ENCODE measurements around the gene PIK3CB. TPM values are rescaled to one million over a fixed set of nuclear protein-coding genes. Genes with fewer than 3 reads are reported as not detected.
"Not testable (repeated sequence)": the region's sequence is repeated elsewhere in the genome, so short reads cannot be mapped to it uniquely, and the experiment has no call there.

The PIK3CB gene
- total RNA-seq, 1 donor from 2014 or later = 28.9 TPM

DNA sequence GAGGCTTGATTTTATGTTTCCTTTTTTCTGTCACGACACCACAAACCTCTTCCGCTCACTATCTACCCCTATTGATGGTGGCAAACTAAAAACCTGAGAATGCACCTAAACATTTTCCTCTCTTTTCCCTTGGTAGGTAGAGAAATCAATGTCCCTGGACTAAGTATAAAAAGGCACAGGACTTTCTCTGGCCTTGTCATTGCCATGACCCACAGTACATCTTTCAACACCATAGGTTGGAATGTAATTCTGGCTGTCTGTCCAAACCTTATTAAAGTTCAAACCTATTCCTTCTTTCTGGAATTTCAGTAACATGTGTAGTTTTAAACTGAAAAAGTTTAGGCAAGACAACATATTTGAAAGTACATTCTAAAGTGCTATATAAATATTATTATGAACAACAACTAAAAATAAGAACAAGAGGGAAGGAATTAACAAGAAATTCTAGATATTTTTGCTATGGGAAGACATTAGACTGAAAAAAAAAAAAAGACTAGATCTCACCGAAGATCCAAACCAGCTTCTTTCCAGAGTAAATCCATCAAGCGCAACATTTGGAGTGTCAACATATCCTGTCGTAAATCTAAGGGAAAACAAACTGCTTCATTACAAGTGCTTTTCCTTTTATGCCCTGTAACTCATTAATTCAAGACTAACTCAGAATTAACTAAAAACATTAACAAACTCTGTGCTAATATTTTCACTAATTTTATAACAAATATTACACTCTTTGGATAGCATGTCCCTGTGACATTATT is 153.1 kb downstream of the PIK3CB start:
- no peak for DNase-seq (ENCODE audit: low spot score)

DNA sequence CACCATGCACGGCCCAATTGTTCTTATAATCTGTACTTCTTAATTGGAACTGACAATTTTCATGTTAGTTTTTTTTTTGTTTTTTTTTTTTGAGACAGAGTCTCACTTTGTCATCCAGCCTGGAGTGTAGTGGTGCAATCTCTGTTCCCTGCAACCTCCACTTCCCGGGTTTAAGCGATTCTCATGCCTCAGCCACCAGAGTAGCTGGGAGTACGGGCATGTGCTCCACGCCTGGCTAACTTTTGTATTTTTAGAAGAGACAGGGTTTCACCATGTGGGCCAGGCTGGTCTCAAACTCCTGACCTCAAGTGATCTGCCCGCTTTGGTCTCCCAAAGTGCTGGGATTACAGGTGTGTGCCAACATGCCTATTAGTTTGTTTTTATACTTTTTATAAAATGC is 153.8 kb downstream of the PIK3CB start:
- DNase-seq (ENCODE audit: low spot score) = not testable (repeated sequence)

DNA sequence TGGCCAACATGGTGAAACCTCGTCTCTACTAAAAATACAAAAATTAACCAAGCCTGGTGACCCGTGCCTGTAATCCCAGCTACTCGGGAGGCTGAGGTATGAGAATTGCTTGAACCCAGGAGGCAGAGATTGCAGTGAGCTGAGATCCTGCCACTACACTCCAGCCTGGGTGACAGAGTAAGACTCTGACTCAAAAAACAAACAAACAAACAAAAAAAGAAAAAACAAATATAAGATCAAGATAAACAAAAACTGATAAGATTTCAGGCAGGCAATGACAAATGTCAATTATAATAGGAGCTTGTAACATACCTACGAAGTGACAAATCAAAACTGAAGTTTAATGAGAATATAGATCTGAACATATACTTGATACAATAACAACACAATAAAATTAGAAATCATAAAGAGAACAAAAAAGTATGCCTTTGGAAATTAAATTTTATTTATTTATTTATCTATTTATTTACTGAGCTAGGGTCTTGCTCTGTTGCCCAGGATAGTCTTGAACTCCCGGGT is 155.8 kb downstream of the PIK3CB start:
- no peak for DNase-seq (ENCODE audit: low spot score)

DNA sequence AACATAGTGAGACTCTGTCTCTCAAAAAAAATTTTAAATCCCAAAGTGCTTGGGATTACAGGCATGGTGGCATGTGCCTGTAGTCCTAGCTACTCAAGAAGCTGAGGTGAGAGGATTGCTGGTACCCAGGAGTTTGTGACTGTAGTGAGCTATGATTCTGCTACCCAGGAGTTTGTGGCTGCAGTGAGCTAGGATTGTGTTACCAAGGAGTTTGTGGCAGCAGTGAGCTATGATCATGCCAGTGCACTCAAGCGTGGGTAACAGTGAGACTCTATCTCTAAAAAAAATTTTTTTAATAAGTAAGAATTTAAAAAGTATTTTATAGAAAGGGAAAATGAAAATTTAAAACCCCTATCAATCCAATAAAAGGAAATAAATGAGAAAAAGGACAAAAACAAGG is 156.6 kb downstream of the PIK3CB start:
- no peak for DNase-seq (ENCODE audit: low spot score)

DNA sequence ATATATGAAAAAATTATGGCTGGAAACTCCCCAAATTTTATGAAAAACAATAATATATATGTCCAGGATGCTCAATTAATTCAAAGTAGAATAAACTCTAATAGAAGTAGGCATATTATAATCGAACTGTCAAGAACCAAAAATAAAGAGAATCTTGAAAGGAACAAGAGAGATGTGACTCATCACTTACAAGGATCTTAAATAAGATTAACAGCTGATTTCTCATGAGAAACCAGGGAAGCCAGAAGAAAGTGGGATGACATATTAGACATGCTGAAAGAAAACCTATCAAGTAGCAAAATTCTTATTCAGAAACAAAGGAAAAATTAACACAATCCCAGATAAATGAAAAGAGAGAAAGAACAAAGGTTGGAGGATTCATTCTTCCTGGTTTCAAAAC is 159.3 kb downstream of the PIK3CB start:
- no peak for DNase-seq (ENCODE audit: low spot score)

DNA sequence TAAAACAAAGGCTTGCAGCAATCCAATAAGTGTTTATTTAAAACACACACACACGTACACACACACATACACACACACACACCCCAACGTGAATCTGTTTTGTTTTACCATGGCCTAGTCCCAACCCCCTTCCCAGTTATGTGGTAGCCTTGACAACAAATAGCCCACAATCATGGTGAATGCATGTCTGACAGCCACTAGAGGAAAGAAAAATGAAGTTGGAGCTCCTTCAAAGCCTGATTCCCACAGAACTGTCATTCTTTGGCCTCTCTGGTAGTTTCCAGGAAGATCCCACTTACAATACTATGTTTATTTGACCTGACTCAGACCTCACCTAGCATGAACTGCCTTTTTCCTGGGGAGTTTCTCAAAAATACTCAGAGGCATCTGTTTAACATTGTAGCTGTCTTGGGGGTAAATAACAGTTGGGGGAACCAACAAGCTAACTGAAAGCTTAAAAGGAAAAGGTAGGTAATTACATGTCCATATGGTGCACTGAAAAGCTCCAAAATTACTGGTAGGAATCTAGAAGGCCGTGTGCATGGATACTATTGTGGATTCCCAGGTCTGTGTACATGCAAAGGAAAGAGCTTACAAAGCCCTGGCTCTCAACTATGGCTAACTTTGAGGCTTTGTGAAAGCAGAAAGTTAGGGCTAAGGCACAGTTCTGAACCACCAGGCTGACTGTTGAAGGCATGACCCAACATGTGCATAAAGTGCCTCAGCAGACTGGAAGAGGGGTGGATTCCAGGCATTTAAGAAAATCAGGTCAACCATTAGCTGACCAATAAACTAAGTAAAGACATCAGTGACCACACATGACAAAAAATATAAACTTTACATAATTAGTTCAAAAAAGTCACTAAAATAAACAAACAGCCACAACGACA is 160.8 kb downstream of the PIK3CB start:
- DNase-seq (ENCODE audit: low spot score) = no peak

DNA sequence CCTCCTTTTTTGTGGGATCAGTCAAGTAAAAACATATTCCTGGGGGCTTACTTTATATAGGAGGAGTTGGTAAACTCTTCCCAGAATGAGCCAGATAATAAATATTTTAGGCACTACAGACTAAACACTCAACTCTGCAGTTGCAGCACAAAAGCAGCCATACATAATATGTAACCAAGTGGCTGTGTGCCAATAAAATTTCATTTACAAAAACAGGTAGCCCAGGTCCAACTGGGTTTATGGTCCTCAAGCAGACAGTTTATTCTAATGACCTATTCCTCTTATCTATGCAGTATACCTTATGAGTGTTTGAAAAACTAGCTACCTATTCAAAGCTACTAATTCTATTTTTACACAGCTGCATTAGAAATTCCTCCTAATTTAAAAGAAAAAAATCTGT is 164.3 kb downstream of the PIK3CB start:
- no peak for DNase-seq (ENCODE audit: low spot score)

DNA sequence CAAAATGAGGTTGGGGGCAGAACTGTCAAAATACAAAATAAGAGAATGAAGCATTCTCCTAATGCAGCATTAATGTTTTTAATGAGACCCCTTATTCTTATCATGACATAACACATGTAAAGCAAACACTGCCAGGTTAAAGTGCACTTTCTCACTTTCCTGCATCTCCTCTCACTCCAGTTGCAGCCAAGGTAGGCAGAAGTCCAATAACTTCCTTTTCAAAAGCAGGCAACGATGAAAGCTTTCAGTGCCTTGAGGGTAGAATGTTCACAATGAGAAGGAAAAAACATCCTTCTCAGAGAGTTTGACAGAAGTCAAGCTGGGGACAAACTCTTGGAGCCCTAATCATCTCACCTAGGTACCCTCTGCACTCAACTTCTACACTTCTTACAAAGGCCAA is 166.6 kb downstream of the PIK3CB start:
- DNase-seq (ENCODE audit: low spot score) = no peak

DNA sequence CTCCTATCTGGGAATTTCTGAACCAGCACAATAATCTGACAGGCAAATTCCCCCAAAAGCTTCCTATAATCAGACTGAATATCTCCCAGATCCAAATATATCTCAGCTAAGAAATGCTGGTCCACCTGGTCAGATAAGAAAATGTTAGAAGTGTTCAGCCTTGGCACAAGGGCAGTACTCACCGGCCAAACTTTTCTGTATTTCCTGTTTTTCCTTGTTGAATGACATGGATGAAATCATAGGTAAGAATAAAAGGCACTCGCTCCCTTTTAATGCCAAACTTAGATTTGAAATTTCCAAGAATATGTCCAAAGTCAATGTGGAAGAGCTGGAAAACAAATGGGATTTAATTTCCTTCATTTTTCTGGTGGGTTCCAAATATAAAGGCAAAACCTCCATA is 177.2 kb downstream of the PIK3CB start:
- no peak for DNase-seq (ENCODE audit: low spot score)

DNA sequence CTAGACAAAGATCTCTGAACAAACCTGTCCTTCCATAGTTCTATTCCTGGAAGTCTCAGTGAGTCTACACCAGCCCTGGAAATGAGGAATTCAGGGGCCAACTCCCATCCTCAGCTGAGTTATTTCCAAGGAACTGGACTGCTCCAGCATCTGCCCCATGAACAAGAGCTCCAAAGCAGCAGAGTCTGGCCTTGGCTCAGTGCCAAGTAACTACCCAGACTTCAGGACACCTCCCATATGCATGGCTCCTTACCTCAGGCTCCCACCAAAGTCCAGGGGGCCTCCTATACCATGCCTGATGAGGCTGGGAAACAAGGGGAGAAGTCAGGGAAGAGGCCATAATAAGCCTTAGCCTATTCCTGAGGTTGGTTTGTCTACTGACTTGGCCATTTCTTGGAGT is 181.2 kb downstream of the PIK3CB start:
- no peak for DNase-seq (ENCODE audit: low spot score)

DNA sequence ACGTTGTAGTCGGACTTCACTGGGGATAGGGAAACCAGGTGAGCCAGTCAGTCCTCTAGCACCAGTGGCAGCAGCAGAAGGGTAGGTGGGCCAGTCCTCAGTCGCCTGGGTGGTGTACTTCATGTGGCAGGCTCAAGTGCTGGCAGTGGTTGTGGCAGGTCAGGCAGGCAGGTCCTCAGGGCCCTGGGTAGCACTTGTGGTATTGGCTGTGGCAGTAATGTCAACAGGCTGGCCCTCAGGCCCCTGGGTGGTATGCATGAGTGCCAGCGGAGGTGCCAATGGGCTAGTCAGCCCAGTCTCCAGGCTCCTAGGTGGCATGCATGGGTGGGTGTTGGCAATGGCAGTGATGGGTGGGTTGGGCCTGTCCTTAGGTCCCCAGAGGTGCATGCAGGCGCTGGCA is 185.6 kb downstream of the PIK3CB start:
- DNase-seq (ENCODE audit: low spot score) = no peak

DNA sequence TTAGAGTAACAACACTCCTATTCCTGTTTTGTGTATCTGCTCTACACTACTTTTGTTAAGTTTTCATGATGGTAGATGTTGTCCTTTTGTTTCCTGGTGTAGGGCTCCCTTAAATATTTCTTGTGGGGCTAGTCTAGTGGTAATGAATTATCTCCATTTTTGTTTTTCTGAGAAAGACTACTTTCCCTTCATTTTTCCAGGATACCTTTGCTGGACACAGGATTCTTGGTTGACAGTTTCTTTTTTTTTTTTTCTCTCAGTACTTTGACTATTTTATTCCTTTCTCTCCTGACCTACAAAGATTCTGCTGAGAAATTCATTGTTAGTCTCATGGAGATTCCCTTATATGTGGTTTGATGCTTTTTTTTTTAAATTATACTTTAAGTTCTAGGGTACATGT is 188.2 kb downstream of the PIK3CB start:
- DNase-seq (ENCODE audit: low spot score) = no peak

DNA sequence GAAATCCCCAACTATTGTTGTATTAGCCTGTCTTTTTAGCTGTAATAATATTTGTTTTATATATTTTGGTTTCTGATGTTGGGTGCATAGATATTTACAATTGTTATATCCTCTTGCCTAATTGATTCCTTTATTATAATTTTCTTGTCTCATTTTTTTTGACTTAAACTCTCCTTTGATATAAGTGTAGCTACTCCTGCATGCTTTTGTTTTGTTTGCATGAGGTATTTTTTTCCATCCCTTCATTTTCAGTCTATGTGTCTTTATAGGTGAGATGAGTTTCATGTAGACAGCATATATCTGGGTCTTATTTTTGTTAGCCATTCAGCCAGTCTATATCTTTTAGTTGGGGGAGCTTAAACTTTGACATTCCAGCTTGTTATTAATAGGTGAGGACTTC is 188.7 kb downstream of the PIK3CB start:
- no peak for DNase-seq (ENCODE audit: low spot score)

DNA sequence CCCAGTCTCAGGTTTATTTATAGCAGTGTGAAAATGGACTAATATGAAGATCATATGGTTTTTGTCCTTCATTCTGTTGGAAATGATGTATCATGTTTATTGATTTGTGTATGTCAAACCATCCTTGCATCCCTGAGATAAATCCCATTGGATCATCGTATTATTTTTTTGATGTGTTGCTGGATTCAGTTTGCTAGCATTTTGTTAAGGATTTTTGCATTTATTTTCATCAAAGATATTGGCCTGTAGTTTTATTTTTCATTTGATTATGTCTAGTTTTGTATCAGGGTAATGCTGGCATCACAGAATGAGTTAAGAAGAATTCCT is 191.8 kb downstream of the PIK3CB start:
- DNase-seq (ENCODE audit: low spot score) = no peak

DNA sequence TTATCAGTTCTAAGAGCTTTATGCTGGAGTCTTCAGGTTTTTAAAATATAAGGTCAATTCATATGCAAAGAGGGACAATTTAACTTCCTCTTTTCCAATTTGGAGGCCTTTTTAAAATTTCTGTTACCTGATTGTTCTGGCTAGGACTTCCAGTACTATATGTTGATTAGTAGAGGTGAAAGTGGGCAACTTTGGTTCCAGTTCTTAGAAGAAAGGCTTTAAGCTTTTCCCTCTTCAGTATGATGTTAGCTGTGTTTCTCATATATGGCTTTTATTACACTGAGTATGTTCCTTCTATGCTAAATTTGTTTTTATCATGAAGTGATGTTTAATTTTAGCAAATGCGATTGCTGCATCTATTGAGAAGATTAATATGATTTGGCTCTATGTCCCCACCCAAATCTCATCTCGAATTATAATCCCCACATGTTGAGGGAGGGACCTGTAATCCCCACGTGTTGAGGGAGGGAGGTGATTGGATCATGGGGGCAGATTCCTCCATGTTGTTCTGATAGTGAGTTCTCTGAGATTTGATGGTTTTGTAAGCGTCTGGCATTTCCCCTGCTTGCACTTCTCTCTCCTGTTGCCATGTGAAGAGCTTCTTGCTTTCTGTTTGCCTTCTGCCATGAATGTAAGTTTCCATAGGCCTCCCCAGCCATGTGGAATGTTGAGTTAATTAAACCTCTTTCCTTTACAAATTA is 192.4 kb downstream of the PIK3CB start:
- no peak for DNase-seq (ENCODE audit: low spot score)

DNA sequence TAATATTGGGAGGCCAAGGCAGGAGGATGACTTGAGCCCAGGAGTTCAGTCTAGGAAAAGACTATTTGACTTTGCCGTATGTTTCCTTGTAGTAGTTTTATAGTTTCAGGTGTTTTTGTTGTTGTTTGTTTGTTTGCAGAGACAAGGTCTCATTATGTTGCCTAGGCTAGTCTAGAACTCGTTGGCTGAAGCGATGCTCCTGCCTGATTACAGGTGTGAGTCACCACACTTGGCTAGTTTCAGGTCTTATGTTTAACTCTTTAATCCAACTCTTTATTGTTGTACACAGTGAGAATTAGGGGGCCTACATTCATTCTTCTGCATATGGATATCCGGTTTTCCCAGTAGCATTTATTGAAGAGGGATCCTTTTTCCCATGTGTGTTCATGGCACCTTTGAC is 194.2 kb downstream of the PIK3CB start:
- no peak for DNase-seq (ENCODE audit: low spot score)

DNA sequence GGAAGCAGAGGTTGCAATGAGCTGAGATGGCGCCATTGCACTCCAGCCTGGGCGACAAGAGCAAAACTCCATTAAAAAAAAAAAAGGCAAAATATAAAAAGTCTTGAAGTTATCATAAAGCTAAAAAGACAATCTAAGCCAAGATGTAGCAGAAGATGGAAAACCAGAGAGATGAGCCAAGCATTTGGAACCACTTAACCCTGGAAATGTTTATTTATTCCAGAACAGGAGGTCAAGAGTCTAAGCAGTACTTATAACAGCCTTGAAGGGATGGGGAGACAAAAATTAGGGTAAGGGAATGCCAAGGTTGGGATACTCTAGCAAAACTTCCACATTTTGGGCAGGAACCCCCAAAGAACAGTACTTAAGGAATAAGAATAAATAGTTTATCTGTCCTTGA is 196.1 kb downstream of the PIK3CB start:
- DNase-seq (ENCODE audit: low spot score) = no peak

DNA sequence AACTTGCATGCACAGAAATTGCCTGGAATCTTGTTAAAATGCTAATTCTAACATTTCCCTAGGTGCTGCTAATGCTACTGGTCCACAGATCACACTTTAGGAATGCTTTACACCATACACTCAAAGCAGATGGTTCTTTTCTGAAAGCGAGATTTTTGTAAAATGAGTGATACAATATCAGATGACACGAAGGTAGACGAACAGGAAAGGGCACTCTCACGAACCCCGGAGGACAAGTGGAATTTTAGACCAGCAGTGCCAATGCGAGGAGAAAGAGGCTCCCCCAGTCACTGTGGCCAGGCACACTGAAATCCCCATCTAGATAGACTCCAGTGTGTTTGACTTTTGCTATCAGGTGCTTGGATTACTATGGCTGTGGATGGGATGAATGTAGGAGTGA is 205.2 kb downstream of the PIK3CB start:
- no peak for DNase-seq (ENCODE audit: low spot score)

DNA sequence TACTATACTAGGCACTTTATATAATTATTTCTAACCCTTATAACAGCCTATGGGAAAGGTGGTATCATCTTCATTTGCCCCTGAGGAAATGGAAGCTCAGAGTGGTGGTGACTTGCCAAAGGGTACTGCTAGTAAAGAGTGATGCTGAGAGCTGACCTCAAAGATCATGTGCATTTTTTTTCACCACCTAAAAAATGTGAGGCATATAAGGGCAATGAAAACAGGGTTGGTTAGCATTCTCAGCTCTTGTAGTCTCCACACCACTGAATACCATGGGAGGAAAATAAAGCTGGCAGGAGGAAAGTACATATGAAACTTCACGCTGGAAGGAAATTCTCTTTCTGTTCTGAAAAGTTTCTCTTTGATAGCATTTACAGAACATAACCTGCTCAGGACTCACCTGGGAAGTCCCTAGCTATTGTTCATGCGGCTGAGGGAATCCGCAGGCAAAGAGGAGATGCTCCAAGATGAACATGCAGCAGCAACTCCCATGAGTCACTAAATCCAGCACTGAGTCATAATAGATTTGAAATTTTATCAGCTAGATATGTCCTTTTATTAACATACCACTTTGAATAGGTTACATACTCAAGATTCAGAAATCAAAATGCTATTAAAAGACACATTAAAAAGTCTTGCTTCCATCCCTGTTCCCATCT is 208.9 kb downstream of the PIK3CB start:
- DNase-seq (ENCODE audit: low spot score) = no peak

DNA sequence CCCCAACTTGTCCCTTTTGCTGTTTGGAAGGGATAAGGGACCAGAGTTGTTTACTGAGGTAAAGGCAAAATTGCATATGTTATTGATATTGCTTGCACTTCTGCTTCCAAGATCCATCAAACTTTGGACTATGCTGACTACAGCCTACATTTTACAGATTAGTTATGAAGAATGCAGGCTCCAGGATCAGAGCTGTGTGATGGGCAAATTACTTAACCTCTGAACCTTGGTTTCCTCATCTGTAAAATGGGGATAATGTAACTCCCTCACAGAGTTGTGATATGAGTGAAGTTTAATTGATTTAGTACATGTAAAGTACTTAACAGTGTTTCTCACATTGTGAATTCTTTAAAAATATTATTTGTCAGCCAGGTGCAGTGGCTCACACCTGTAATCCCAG is 210.2 kb downstream of the PIK3CB start:
- no peak for DNase-seq (ENCODE audit: low spot score)

DNA sequence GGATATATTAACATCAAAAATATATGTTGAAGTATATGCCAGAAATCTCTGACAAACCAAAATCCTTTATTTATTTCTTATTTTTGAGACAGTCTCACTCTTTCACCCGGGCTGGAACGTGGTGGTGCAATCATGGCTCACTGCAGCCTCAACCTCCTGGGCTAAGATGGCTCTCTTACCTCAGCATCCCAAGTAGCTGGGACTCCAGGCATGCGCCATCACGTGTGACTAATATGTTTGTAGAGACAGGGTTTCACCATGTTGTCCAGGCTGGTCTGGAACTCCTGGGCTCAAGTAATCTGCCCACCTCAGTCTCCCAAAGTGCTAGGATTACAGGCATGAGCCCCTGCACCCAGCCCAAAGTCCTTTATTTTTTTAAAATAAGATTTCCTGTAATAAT is 214.3 kb downstream of the PIK3CB start:
- DNase-seq (ENCODE audit: low spot score) = no peak

DNA sequence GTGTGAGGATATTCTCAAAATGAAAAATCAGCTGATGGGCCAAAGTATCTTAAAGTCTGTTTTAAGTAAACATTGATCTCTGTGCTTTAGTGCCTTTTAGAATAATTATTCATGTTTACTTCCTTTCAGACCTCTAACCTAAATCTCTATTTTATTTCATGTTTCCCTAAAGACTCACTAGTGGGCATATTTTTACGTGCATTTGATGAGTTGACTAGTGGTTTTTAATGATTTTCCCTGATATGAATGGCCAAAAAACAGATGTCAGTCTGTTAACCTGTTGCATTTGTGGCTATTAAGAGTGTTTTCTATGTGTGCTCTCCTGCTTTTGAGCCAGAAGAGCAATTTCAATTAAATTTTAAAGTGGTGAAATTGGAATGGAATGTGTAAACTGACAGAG is 219.3 kb downstream of the PIK3CB start:
- DNase-seq (ENCODE audit: low spot score) = no peak
